Measurements from ENCODE around the gene SAMHD1. TPM values are rescaled to one million over a fixed set of nuclear protein-coding genes. Genes with fewer than 3 reads are reported as not detected.

Gene SAMHD1
- total RNA-seq, 1 donor from 2014 or later = 310 TPM

DNA sequence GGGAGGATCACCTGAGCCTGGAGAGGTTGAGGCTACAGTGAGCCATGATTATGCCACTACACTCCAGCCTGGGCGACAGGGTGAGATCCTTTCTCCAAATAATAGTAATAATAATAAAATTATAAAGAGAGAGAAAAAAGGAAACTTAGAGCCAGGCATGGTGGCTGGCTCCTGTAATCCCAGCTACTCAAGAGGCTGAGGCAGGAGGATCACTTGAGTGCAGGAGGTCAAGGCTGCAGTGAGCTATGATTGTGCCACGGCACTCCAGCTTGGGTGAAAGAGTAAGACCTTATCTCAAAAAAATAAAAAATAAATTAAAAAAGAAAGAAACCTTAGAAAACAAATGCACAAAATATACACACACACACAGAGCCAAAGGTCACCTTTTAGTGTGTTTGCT, 5.2 kb upstream of the SAMHD1 start:
- intact Hi-C loops (cut with micrococcal nuclease) = no loop called here

DNA sequence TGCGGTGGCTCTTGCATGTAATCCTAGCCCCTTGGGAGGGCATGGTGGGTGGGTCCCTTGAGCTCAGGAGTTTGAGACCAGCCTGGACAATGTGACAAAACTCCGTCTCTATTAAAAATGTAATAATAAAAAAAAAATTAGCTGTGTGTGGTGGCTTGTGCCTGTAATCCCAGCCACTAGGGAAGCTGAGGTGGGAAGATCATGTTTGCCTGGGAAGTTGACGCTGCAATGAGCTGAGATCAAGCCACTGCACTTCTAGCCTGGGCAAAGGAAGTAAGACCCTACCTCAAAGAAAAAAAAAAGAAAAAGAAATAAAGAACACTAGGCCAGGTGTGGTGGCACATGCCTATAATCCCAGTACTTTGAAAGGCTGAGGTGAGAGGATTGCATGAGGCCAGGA, 4.5 kb upstream of the SAMHD1 start:
- intact Hi-C loops (cut with micrococcal nuclease) = no loop called here

DNA sequence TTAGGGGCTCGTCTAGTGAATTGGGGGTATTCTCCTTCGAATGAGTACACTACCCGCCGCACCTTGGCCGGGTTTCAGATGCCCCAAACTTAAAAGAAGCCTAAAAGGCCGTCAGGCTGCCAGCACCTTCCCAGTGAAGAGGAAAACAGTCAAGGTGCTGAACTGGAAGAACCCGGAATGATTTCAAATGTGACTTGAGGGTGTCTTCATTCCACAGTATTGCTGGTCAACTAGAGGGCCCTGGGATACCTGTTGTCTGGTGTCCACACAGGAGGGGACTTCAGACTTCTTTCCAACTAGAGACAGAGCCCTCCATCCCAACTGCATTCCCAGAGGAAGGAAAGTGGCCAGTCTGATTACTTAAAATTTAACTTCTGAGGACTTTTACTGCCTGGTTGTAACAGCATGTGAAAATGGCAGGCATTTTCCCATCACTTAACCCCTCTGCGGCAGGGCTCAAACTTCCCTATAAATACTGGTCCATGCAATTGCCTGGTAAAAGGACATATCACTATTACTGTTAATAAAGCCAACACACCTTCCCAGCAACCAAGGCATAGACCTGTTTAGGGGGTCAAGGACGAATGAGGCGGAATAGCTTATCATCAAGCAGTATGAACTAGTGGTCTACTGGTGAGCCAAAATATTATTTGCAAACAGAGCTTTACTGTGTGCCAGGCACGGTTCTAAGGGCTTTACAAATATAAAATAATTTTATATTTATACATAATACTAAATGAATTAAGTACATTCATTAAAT, 651 bp upstream of the SAMHD1 start:
- intact Hi-C loops (cut with micrococcal nuclease) = loop anchor here (1.0 to 5.0 kb wide), 6 partner anchors 17 to 227 kb away; partner anchors contain the start of genes DSN1, MROH8, RBL1 and RPN2

DNA sequence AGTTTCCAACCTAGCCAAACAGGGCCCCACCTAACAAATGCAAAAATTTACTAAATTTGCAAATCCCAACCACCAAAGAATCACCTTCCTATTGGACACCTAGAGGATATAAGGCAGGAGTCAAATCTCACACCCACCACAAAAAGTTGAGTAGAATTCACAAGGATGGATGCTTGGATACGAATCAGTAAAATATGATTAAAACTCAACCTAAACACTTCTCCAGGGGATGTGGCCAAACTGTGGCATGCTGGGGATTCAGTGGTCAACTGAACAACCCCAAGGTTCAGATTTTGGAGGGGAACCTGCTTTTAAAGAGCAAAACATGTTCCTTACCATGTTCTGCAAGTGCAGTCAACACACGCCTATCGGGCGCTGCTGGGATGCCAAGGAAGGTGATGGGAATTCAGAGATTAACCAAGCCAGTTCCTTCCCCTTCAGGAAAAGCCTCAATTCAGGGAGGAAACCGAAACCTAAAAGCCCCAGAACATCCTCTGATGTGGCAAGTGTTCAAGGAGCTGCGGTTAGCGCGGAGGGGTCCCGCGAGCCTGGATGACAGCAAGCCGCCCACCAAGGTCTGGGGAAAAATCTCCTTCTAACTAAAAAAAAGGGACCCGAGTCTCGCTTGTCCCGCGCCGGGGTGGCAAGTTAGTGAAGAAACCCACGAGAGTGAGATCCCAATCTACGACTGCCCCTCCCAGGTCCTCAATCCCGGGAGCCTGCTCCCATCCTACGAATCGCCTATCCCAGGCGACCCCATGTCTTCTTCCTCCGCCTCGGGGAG, 902 bp downstream of the SAMHD1 start:
- intact Hi-C loops (cut with micrococcal nuclease) = loop anchor here (1.0 to 5.0 kb wide), 7 partner anchors 19 to 228 kb away; partner anchors contain the start of genes DSN1, MROH8, RBL1 and RPN2

DNA sequence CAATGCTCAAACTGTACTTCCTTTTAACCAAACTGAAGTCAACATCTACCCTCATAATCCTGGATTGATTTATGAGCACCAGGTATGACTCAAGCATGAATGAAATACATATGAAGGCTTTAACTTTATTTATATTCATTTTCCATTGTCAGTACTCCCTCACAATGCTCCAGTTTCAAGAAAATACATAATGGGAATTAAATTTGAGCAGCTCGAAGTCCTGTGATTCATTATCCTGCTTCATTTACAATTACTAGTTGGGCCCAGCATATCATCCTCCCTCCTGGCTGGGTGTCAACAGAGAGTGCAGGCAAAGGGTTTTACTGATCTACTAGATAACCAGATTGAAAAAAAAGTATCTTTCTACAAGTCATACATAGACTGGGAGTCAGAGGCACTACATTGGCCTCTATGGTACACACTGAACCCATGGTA, 10.1 kb downstream of the SAMHD1 start:
- intact Hi-C loops (cut with micrococcal nuclease) = no loop called here

DNA sequence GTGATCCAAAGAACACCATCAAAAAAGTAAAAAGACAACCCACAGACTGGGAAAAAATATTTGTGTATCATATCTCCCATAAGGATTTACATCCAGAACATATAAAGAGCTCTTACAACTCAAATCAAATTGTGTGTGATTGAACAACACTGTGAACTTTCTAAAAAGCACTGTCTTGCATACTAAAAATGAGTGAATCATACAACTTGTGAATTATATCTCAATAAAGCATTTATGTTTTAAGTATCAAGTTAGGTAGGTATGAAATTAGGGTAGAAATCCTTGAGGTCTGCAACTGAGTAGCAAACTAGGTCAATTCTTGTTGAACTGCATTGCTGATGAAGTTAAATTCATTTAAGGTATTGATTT, 14.1 kb downstream of the SAMHD1 start:
- intact Hi-C loops (cut with micrococcal nuclease) = loop anchor here (10.0 kb wide), 1 partner anchor 1203 kb away; no protein-coding TSS in a partner anchor

DNA sequence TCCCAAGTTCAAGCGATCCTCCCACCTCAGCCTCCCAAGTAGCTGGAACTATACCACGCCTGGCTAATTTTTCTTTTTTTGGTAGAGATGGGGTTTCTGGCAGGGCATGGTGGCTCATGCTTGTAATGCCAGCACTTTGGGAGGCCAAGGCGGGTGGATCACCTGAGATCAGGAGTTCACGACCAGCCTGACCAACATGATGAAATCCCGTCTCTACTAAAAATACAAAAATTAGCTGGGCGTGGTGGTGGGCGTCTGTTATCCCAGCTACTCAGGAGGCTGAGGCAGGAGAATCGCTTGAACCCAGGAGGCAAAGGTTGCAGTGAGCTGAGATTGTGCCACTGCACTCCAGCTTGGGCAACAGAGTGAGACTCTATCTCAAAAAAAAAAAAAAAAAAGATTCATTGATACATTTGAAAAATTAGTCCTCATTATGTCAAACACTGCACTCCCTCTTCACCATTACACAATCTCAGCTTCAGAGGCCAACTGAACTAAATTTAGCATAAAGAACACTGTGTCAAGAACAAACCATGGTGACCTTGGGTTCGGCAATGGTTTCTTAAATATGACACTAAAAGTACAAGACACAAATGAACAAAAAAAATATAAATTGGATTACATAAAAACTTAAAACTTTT, 14.6 kb downstream of the SAMHD1 start:
- intact Hi-C loops (cut with micrococcal nuclease) = loop anchor here (10.0 kb wide), 1 partner anchor 1202 kb away; no protein-coding TSS in a partner anchor

DNA sequence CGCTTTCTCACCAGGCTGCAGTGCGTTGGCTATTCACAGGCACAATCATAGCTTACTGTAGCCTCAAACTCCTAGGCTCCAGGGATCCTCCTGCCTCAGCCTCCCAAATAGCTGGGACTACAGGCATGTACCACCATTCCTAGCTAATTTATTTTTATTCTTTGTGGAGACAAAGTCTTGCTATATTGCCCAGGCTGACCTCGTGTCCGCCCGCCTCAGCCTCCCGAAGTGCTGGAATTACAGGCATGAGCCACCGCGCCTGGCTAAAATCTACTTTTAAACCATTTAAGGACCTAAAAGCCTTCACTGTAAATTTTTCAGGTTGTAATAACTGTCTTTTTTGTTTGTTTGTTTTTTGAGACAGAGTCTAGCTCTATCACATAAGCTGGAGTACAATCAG, 15.2 kb downstream of the SAMHD1 start:
- intact Hi-C loops (cut with micrococcal nuclease) = loop anchor here (10.0 kb wide), 1 partner anchor 1202 kb away; no protein-coding TSS in a partner anchor

DNA sequence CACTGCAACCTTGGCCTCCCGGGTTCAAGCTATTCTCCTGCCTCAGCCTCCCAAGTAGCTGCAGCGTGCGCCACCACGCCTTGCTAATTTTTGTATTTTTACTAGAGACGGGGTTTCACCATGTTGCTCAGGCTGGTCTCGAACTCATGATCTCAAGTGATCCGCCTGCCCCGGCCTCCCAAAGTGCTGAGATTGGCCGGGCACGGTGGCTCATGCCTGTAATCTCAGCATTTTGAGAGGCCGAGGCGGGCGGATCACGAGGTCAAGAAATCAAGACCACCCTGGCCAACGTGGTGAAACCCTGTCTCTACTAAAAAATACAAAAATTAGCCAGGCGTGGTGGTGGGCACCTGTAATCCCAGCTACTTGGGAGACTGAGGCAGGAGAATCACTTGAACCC, 17.9 kb downstream of the SAMHD1 start:
- intact Hi-C loops (cut with micrococcal nuclease) = loop anchor here (10.0 kb wide), 1 partner anchor 1199 kb away; no protein-coding TSS in a partner anchor

DNA sequence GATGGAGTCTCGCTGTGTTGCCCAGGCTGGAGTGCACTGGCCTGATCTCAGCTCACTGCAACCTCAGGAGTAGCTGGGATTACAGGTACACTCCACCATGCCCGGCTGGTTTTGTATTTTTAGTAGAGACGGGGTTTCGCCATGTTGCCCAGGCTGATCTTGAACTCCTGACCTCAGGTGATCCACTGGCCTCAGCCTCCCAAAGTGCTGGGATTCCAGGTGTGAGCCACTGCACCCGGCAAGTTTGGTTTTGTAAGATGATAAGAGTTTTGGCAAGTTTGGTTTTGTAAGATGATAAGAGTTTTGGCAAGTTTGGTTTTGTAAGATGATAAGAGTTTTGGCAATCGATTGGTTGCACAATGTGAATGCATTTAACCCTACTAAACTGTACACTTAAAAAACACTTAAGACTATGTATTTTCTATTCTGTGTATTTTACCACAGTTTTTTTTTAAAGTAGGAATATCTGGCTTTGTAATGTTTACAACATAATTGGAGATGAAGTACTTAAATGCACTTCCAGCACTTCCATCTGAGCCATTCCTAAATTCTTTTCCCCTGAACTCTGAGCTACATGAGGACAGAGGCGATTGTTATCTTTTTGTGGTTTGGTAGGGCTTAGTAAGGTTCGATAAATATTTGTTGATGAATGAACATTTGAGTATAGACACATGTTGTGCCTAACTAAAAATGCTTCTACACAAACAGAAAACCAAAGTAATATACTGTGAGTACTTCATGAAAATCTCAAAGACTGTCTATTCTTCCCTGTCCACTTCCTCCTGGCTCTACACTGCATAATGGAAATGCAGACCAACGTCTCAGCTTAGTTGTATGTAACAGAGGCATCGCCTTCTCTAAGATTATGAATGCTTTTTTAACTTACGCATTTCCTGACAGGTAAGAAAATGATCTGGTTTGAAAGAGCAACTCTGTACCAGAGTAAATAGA, 18.8 kb downstream of the SAMHD1 start:
- intact Hi-C loops (cut with micrococcal nuclease) = loop anchor here (10.0 kb wide), 1 partner anchor 1198 kb away; no protein-coding TSS in a partner anchor

DNA sequence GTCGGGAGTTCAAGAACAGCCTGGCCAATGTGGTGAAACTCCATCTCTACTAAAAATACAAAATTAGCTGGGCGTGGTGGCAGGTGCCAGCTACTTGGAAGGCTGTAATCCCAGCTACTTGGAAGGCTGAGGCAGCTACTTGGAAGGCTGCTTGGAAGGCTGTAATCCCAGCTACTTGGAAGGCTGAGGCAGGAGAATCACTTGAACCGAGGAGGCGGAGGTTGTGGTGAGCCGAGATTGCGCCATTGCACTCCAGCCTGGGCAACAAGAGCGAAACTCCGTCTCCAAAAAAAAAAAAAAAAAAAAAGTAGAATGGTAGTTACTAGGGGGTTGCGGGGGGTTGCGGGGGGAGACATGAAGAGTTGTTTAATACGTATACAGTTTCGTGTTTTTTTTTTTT, 19.4 kb downstream of the SAMHD1 start:
- intact Hi-C loops (cut with micrococcal nuclease) = loop anchor here (10.0 kb wide), 1 partner anchor 1197 kb away; no protein-coding TSS in a partner anchor

DNA sequence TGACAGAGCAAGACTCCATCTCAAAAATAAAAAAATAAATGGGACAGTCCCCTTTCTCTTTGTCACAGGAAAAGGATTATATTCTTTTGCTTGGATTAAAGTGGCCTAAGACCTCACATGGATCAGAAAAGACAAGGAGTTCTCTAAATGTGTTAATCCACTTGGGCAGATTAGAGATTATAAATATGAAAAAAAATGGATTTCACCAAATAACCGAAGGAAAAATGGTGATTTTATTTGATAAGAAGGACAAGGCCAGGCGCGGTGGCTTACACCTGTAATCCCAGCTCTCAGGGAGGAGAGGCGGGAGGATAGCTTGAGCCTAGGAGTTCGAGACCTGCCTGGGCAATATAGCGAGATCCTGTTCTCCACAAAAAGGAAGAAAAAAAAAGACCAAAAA, 21.8 kb downstream of the SAMHD1 start:
- intact Hi-C loops (cut with micrococcal nuclease) = loop anchor here (2.0 to 10.0 kb wide), 2 partner anchors 15 to 1195 kb away; no protein-coding TSS in a partner anchor

DNA sequence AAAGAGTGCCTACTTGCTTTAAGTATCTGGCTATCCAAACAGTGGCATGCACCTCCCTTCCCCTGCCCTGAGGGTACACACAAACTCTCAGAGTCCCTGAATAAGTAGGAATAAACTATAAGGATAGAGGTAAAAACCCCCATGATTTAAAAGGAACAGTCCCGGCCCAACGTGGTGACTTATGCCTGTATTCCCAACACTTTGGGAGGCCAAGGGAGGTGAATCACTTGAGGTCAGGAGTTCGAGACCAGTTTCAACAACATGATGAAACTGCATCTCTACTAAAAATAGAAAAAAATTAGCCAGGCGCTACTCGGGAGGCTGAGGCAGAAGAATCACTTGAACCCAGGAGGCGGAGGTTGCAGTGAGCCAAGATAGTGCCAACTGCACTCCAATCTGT, 22.2 kb downstream of the SAMHD1 start:
- intact Hi-C loops (cut with micrococcal nuclease) = no loop called here

DNA sequence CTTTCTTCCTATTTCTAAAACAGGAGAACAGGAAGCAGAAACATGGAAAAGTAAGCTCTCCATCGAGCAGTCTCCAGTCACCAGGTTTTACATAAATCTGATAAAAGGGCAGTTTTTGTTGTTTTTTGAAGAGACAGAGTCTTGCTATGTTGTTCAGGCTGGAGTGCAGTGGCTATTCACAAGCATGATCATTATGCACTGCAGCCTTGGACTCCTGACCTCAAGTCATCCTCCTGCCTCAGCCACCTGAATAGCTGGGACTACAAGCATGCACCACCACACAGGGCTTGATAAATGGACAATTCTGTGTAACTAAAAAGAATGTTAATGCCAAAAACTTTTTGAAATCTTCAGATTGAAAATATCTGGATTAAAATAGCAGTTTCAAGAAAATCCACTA, 23.8 kb downstream of the SAMHD1 start:
- intact Hi-C loops (cut with micrococcal nuclease) = no loop called here

DNA sequence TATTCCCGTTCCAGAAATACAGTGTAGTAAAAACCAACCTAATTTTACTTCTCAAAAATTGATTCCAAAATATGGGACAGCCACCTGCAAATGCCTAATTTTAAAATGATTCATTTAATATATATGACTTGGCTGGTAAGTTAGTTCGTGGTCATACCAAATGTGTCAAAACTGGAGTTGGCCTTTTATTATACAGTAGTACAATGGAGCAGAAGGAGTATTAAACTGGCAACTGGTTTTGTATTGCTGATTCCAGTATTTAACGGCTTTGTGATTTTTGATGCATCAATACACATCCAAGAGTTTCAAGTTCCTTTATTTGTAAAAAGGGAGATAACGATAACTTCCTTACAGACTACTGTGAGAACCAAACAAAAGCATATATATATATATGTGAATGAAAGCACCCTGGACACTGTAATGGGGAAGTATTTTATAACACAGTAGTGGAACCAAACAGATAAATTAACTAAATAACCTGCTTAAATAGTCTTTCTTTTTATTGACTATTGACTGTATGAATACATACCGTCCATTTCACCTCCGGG, 24.8 kb downstream of the SAMHD1 start:
- intact Hi-C loops (cut with micrococcal nuclease) = no loop called here

DNA sequence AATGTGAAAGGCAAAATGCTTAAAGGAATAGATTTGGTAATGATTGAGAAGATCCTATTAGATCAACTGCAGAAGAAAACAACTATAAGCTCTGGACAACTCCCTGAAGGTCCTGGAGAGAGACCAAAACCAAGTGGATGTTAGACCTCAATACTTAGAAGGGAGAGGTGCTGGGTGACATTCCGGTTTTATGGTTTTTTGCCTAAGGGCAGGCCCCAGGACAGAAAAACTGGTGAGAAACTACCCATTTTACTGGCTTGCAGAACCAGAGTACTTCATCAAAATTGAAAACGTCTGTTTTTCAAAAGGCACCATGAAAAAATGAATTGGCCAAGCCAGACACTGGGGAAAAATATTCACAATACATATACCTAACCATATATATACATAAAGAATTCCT, 26.3 kb downstream of the SAMHD1 start:
- intact Hi-C loops (cut with micrococcal nuclease) = no loop called here

DNA sequence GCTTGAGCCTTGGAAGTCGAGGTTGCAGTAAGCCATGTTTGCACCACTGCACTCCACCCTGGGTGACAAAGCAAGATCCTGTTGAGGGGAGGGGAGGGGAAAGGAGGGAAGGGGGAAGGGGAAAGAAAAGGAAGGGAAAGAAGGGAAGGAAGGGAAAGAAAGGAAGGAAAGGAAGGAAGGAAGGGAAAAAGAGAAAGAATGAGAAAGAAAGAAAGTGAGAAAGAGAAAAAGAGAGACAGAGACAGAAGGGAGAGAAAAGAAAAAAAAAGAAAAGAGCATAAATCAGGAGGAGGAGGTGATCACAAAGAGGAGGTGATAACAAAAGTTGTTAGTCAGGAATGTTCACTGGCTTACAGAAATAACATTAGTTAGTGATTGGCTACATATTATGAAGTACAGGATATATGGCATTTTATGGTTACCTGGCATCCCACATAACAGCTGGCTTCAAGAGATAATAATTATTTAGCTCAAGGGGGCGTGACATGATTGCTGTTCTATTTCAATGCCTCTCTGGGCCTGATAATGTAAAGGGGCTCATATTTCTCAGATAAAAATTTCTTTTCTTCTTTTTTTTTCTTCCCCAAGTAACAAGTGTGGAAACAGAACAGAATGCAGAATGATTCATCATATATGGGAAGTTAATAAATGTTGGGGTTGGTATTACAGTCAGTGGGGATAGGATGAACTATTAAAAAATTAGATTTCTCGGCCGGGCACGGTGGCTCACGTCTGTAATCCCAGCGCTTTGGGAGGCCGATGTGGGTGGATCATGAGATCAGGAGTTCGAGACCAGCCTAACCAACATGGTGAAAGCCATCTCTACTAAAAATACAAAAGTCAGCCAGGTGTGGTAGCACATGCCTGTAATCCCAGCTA, 27.1 kb downstream of the SAMHD1 start:
- intact Hi-C loops (cut with micrococcal nuclease) = no loop called here

DNA sequence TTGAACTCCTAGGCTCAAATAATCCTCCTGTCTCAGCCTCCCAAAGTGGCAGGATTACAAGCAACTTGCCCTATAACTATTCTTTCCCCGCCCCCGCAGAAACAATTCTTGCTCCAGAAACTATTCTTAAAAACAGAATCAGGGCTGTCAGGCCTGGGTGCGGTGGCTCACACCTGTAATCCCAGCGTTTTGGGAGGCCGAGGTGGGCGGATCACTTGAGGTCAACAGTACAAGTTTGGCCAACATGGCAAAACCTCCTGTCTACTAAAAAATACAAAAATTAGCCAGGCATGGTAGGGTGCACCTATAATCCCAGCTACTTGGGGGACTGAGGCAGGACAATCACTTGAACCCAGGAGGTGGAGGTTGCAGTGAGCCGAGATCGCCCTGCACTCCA, 31.2 kb downstream of the SAMHD1 start:
- intact Hi-C loops (cut with micrococcal nuclease) = no loop called here

DNA sequence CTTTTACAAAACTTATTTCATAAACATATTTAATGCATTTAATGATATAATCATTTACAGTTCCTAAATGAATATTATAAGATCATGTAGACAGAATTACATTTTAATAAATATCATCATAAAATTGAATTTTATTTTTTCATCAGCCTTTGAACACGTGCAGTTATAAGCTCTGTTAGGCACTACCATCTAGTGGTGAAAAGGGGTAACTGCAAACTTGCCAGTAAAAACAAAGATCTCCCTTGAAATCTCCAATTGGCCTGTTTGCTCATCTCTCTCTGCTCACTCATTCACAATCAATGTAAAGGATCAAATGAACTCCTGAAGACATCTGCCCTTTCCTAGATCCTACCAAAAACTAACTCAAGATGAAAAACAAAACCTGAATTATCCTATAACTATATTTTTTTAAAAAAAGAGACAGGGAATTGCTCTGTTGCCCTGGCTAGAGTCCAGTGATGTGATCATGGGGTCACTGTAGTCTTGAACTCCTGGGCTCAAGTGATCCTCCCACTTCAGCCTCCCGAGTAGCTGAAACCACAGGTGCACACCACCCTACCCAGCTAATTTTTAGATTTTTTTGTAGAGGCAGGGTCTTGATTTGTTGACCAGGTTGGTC, 31.7 kb downstream of the SAMHD1 start:
- intact Hi-C loops (cut with micrococcal nuclease) = no loop called here
